IPS DF 6.9 (cell line): Measurements from ENCODE around the gene WDR19.
A peak's percentile ranks its signal among the peaks of the same experiment; 100 is the strongest.
"Not testable (repeated sequence)": the region's sequence is repeated elsewhere in the genome, so short reads cannot be mapped to it uniquely, and the experiment has no call there.

Source experiments
- DNase-seq: peaks from one replicate; pipeline ENCODE4 v3.0.0-alpha.2; 2013; ENCODE audit warnings: low read depth, low spot score
- H3K27ac ChIP-seq: one replicate; pipeline ENCODE4 v1.5.1; 2013; ENCODE audit warnings: low read length, control low read depth
- H3K27me3 ChIP-seq: 2 replicates; pipeline ENCODE4 v1.6.1; 2013; ENCODE audit warnings: mild to moderate bottlenecking, low read length; ENCODE audit not compliant: control insufficient read depth, insufficient read depth
- H3K36me3 ChIP-seq: 2 replicates; pipeline ENCODE4 v1.6.1; 2013; ENCODE audit warnings: low read length; ENCODE audit not compliant: control insufficient read depth, insufficient read depth
- H3K4me1 ChIP-seq: 2 replicates; pipeline ENCODE4 v1.6.1; 2013; ENCODE audit warnings: low read length; ENCODE audit not compliant: control insufficient read depth, insufficient read depth
- H3K4me3 ChIP-seq: 2 replicates; pipeline ENCODE4 v1.5.1; 2013; ENCODE audit warnings: mild to moderate bottlenecking, low read length
- H3K9me3 ChIP-seq: 2 replicates; pipeline ENCODE4 v1.6.1; 2013; ENCODE audit warnings: low read length, inconsistent platforms; ENCODE audit not compliant: control insufficient read depth, insufficient read depth
- WGBS: extraction: QIAGEN DNeasy Blood & Tissue Kit; methylation state at CpG from one replicate; pipeline ENCODE4 v1.1.7; 2013; ENCODE audit warnings: mixed read lengths, missing lambda C conversion rate; ENCODE audit not compliant: insufficient read length, insufficient coverage; 5-methylcytosine and 5-hydroxymethylcytosine counted together

WDR19 gene

GRCh38 chr4:39181905-39182638 is at the start of gene WDR19:
Gene WDR19 (plus strand): TSS chr4:39182529. CDS start chr4:39182558, 29 bp downstream.
- Histone ChIP-seq H3K36me3 (no peaks in the 10 kb centered on the region), H3K27me3 (no peaks in the 10 kb centered on the region), H3K9me3 (no peaks in the 10 kb centered on the region), H3K4me1 (no peaks in the 10 kb centered on the region), H3K27ac (no peak within 1 kb of the TSS), H3K4me3 (peak within 1 kb of the TSS; percentile 82)
- WGBS, result no CpG with 5 or more reads among the region's 48 CpGs
- DNase-seq, result peak; percentile 99

- WGBS, result no CpG with 5 or more reads among the region's 3 CpGs
- Histone ChIP-seq H3K9me3 (no peaks in the 10 kb centered on the region), H3K27ac (no peak overlapping the region), H3K27me3 (no peaks in the 10 kb centered on the region), H3K36me3 (no peaks in the 10 kb centered on the region; the same call in 1 of the 2 replicates), H3K4me3 (no peak overlapping the region), H3K4me1 (no peaks in the 10 kb centered on the region)
- no peak for DNase-seq
Measured at GRCh38 chr4:39133623-39134022, 48.7 kb upstream of the WDR19 start.

GRCh38 chr4:39134683-39135306 is 47.5 kb upstream of the WDR19 start:
- no peak overlapping the region for H3K27ac ChIP-seq

DNA sequence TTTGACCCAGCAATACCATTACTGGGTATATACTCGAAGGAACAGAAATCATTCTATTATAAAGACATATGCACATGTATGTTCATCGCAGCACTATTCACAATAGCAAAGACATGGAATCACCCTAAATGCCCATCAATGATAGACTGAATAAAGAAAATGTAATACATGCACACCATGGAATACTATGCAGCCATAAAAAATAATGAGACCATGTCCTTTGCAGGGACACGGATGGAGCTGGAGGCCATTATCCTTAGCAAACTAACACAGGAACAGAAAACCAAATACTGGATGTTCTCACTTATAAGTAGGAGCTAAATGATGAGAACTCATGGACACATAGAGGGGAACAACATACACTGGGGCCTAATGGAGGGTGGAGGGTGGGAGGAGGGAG is 44.1 kb upstream of the WDR19 start:
- not testable (repeated sequence) for H3K27me3 ChIP-seq, H3K4me3 ChIP-seq, H3K4me1 ChIP-seq, DNase-seq, H3K9me3 ChIP-seq, H3K36me3 ChIP-seq, H3K27ac ChIP-seq
- no CpG with 5 or more reads among the region's 3 CpGs for WGBS

More at GRCh38 chr4:39134683-39135306, 47.5 kb upstream of the WDR19 start:
- Histone ChIP-seq H3K27me3 (no peaks in the 10 kb centered on the region), H3K9me3 (no peaks in the 10 kb centered on the region), H3K36me3 (no peaks in the 10 kb centered on the region; the same call in 1 of the 2 replicates), H3K4me3 (no peak overlapping the region), H3K4me1 (no peaks in the 10 kb centered on the region)
- no CpG with 5 or more reads among the region's 2 CpGs for WGBS
- DNase-seq, result no peak

GRCh38 chr4:39146211-39146610 is 36.1 kb upstream of the WDR19 start:
- H3K4me1 ChIP-seq, result no peaks in the 10 kb centered on the region
- no peak overlapping the region for H3K4me3 ChIP-seq
- no peak for DNase-seq
- no peaks in the 10 kb centered on the region for H3K36me3 ChIP-seq
- no peaks in the 10 kb centered on the region for H3K27me3 ChIP-seq
- no peak overlapping the region for H3K27ac ChIP-seq
- no peaks in the 10 kb centered on the region for H3K9me3 ChIP-seq
- WGBS, result no CpG with 5 or more reads among the region's 1 CpG

- no peak for DNase-seq
- no peaks in the 10 kb centered on the region for H3K9me3 ChIP-seq
- H3K36me3 ChIP-seq, result no peaks in the 10 kb centered on the region
- H3K4me1 ChIP-seq, result no peaks in the 10 kb centered on the region
- no peak overlapping the region for H3K4me3 ChIP-seq
- H3K27me3 ChIP-seq, result no peaks in the 10 kb centered on the region
- no peak overlapping the region for H3K27ac ChIP-seq
- no CpG with 5 or more reads among the region's 4 CpGs for WGBS
Measured at GRCh38 chr4:39154009-39154408, 28.3 kb upstream of the WDR19 start.

DNA sequence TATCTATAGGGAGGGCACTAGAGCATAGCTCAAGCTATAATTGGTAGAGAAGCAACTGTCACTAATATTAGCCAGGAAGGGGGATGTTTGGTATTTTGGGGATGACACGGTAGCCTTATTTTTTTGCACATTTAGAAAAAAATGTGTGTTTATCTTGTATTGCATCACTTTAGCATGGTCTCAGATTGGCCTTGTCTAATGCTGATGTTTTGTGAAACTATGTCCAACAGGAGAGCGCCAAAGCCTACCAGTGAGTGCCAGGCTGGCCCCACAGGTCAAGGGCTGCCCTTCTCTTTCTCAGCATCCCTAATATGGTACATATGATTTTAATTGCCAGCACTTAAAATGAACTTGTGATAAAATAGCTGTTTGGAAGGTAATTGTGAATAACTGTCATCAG is 24.8 kb upstream of the WDR19 start:
- H3K4me3 ChIP-seq, result no peak overlapping the region
- H3K36me3 ChIP-seq, result no peaks in the 10 kb centered on the region
- H3K4me1 ChIP-seq, result no peaks in the 10 kb centered on the region
- H3K9me3 ChIP-seq, result no peaks in the 10 kb centered on the region
- no peak for DNase-seq
- WGBS, result no CpG with 5 or more reads among the region's 2 CpGs
- no peak overlapping the region for H3K27ac ChIP-seq
- H3K27me3 ChIP-seq, result no peaks in the 10 kb centered on the region

DNA sequence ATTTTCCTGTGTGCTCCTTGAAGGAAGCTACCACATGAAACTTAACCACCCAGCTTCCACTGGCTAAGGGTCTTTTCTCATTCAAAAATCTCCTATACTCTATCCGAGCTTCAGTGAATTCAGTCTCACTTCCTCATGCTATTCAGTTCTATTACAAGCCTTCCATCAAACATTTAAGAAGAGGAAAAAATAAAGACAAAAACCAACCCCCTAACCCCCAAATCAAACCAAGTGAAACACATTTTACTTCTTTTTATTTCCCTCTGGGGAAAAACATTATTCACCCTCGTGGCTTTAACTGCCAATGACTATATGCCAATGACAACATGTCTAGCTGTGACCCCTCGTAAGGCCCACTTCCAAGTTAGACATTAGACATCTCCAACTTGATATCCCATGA is 16.2 kb upstream of the WDR19 start:
- Histone ChIP-seq H3K4me3 (no peak overlapping the region), H3K27me3 (no peaks in the 10 kb centered on the region), H3K36me3 (no peaks in the 10 kb centered on the region), H3K4me1 (no peaks in the 10 kb centered on the region), H3K9me3 (no peaks in the 10 kb centered on the region), H3K27ac (no peak overlapping the region)
- no peak for DNase-seq
- WGBS, result no CpG with 5 or more reads among the region's 3 CpGs

DNA sequence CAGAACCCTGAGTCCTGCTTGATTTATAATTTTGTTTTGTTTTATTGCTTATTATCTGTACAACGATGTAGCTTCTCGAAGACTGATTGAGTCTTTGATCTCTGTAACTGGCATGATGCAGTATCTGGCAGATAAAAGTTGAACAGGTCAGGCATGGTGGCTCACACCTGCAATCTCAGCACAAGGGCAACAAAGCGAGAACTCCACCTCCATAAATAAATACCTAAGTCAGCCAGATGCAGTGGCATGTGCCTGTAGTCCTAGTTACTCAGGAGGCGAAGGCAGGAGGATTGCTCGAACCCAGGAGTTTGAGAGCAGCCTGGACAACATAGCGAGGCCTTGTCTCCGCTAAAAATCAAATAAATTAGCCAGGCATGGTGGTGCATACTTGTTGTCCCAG is 15.7 kb upstream of the WDR19 start:
- Histone ChIP-seq H3K4me1 (no peaks in the 10 kb centered on the region), H3K9me3 (no peaks in the 10 kb centered on the region), H3K4me3 (no peak overlapping the region), H3K27ac (no peak overlapping the region), H3K36me3 (no peaks in the 10 kb centered on the region), H3K27me3 (no peaks in the 10 kb centered on the region)
- no CpG with 5 or more reads among the region's 7 CpGs for WGBS
- DNase-seq, result no peak

DNA sequence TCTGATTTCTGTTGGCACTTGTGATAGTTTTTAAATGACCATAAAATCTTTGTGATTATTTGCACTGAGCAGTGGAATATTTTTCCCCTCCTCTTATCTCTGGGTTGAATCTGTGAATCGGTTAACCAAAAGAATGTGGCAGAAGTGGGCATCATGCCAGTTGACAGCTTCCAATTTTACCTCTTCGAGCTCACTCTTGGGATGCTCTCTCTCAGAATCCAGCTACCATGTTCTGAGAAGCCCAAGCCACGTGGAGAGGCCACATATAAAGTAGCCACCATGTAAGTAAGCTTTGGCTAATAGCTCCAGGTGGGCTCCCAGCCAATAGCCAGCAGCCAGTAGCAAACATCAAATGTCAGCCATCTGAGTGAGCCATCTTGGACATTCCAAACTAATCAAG is 12.9 kb upstream of the WDR19 start:
- Histone ChIP-seq H3K4me3 (no peak overlapping the region), H3K4me1 (no peaks in the 10 kb centered on the region), H3K9me3 (no peaks in the 10 kb centered on the region), H3K36me3 (no peaks in the 10 kb centered on the region), H3K27me3 (no peaks in the 10 kb centered on the region), H3K27ac (no peak overlapping the region)
- DNase-seq, result no peak
- no CpG with 5 or more reads among the region's 3 CpGs for WGBS

DNA sequence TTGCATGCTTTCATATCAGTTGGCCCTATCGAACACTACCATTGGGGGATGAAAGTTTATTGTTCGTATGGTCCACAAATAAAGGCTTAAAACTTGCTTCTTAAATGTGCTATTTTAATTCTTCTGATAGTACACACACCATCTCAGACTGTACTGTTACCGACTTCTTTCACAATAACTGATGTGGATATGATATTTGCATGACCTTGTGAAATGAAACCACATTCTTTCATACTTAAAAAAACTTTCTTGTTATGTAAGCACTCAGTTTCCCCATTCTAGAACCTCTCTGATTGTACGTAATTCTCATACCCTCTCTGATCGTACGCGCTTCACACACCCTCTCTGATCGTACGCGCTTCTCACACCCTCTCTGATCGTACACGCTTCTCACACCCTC is 12.0 kb upstream of the WDR19 start:
- Histone ChIP-seq H3K9me3 (no peaks in the 10 kb centered on the region), H3K27ac (no peak overlapping the region), H3K4me1 (no peaks in the 10 kb centered on the region), H3K36me3 (no peaks in the 10 kb centered on the region), H3K4me3 (no peak overlapping the region), H3K27me3 (no peaks in the 10 kb centered on the region)
- DNase-seq, result no peak
- 100% methylated on average over 9 of the region's 12 CpGs for WGBS
